DND-41 (cell line): ENCODE measurements around the gene GPATCH2.

Experiments
- CTCF ChIP-seq: IDR thresholded peaks from 2 replicates; pipeline ENCODE4 v1.5.1; 2012; ENCODE audit warnings: borderline replicate concordance, low read length, moderate library complexity, mild to moderate bottlenecking; ENCODE audit not compliant: poor library complexity, severe bottlenecking; ENCODE audit errors: extremely low read depth
- EZH2 ChIP-seq: IDR thresholded peaks from 3 replicates; pipeline ENCODE4 v1.6.1; 2012; ENCODE audit warnings: borderline replicate concordance, low read depth, mild to moderate bottlenecking, moderate library complexity, low read length, inconsistent platforms; ENCODE audit not compliant: severe bottlenecking

- TF ChIP-seq CTCF (no peak), EZH2 (no peak)
Measured at GRCh38 chr1:217525773-217526490, 105.0 kb downstream of the GPATCH2 start.
